NCI-H2171 (cell line): ENCODE results near the gene TIGAR.

Experiments used
- DNase-seq: peaks from one replicate; lab custom pipeline; 2025; lab: John Stamatoyannopoulos, UW

Gene TIGAR

GRCh38 chr12:4320853-4321701, at the start of gene TIGAR:
TIGAR (plus strand) TSS chr12:4321213; CDS start chr12:4321272, 59 bp downstream.
- DNase-seq = peak; percentile 100

GRCh38 chr12:4271717-4272423, 49.1 kb upstream of the TIGAR start:
- no peak for DNase-seq

DNA sequence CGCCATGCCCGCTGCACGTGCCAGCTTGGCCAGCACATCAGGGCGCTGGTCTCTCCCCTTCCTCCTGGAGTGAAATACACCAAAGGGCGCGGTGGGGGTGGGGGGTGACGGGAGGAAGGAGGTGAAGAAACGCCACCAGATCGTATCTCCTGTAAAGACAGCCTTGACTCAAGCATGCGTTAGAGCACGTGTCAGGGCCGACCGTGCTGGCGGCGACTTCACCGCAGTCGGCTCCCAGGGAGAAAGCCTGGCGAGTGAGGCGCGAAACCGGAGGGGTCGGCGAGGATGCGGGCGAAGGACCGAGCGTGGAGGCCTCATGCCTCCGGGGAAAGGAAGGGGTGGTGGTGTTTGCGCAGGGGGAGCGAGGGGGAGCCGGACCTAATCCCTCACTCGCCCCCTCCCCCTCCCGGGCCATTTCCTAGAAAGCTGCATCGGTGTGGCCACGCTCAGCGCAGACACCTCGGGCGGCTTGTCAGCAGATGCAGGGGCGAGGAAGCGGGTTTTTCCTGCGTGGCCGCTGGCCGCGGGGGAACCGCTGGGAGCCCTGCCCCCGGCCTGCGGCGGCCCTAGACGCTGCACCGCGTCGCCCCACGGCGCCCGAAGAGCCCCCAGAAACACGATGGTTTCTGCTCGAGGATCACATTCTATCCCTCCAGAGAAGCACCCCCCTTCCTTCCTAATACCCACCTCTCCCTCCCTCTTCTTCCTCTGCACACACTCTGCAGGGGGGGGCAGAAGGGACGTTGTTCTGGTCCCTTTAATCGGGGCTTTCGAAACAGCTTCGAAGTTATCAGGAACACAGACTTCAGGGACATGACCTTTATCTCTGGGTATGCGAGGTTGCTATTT, 48.4 kb upstream of the TIGAR start:
- DNase-seq = no peak

GRCh38 chr12:4273273-4273651, 47.8 kb upstream of the TIGAR start:
- DNase-seq = no peak

DNA sequence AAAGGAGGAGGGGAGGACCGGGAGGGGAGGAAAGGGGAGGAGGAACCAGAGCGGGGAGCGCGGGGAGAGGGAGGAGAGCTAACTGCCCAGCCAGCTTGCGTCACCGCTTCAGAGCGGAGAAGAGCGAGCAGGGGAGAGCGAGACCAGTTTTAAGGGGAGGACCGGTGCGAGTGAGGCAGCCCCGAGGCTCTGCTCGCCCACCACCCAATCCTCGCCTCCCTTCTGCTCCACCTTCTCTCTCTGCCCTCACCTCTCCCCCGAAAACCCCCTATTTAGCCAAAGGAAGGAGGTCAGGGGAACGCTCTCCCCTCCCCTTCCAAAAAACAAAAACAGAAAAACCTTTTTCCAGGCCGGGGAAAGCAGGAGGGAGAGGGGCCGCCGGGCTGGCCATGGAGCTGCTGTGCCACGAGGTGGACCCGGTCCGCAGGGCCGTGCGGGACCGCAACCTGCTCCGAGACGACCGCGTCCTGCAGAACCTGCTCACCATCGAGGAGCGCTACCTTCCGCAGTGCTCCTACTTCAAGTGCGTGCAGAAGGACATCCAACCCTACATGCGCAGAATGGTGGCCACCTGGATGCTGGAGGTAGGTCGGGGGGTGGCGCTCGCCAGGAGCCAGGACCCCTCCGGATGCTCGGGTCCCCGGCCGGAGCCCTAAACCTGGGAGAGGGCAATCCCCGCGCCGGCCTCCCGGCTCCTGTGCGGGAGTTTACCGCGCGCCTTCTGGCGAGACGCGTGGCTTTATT, 47.2 kb upstream of the TIGAR start, which contains the start of gene CCND2:
TSS of gene CCND2 (plus strand) at position 111 of the 744 bp plus-strand sequence. CDS start at position 390, 279 bp downstream.
- no peak for DNase-seq

DNA sequence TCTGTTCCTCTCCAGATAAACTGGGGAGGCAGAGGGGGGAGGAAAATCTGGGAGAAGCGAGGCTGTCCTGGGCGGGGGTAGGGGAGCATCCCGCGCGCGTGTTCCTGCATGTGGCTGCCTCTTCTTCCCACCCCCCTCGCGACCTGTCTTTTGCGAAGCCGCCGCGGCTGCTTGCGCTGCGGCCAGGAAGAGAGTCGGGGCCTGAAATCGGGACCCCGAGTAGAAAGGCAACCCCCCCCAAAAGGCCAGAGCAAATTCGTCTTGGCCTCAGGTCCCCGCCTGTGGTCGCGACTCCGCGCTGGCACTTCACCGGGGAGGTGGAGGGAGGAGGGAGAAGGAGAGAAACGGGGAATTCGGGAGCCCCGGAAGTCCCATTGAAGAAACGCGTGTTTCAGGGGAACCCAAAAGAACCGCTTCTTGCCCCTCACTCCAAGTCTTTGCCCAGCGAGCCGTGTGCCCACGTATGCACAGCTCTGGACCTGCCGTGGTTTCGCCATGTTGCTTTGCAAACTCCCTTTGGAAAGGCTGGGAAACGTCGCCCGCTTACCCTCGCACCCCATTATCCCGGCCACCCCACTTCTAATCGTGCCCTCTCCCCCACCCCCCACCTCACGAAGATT, 46.5 kb upstream of the TIGAR start:
- DNase-seq = no peak

- DNase-seq = no peak
These were observed 45.8 kb upstream of the TIGAR start for GRCh38 chr12:4275016-4275869.

DNA sequence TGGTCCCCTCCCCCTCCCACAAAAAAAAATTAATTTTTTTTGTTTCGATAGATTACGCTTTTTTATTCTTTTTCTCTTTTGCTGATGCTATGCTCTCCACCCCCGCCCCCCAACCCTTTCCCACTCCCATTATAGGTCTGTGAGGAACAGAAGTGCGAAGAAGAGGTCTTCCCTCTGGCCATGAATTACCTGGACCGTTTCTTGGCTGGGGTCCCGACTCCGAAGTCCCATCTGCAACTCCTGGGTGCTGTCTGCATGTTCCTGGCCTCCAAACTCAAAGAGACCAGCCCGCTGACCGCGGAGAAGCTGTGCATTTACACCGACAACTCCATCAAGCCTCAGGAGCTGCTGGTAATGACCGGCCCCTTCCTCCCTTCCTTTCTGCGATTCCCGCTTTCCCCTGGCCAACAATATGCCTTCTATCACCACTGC, 45.1 kb upstream of the TIGAR start:
- DNase-seq = no peak

GRCh38 chr12:4276524-4277204, 44.3 kb upstream of the TIGAR start:
- DNase-seq = peak; percentile 97

- DNase-seq = no peak
These were observed 43.8 kb upstream of the TIGAR start for GRCh38 chr12:4277205-4277543.

- no peak for DNase-seq
These were observed 43.2 kb upstream of the TIGAR start for GRCh38 chr12:4277857-4278256.

DNA sequence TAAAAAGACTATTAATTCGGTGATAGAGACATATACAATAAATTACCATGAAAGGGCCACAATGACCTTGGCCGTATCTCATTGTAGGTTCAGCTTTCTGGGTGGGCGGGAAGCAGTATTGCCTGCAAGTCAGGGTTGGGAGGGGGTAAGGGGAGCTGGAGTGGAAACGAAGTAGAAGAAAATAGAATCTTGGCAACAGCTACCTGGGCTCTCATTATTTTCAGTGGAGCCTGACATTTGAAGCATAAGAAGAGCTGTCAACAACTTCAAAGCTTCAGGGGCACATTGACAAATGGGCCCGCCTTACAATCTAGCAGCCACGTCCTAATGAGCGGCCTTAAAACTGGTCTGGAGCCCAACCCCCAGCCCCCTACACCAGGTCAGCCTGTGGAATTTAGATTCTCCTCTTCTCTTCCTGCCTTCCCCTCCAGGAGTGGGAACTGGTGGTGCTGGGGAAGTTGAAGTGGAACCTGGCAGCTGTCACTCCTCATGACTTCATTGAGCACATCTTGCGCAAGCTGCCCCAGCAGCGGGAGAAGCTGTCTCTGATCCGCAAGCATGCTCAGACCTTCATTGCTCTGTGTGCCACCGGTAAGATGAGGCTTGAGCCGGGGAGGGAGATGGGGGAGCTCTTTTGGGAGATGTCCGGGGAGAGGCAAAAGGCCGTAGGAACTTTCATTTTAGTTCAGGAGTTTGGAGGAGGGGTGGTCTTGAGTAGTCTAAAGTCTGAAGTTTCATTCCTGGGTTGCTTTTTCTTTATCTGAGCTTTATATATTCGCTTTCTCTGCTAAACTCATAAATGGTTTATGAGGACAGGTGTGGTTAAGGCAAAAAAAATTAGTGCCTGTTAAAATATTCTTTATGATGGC, 42.5 kb upstream of the TIGAR start:
- no peak for DNase-seq

DNA sequence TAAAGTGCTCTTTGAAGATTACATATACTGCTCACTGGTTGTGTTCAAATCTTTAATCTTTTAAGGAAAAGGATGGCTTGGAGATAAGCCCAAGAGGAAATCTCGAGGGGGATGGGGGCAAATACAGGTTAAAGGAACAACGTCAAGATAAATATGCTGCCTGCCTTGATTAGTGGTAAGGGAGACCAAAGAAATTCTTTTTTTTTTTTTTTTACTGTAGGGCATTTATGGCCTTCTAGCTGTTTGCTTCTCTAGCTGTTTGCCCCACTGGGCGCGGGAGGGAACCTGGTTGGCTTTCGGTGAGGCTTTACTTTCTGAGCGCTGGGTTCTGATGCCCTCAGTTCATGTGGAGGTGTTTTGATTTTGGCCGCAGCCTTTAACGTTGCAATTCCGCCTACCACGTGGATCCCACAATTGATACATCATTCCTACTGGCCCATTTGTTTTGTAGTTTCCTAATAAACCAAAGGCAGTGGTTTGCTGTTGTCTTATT, 41.8 kb upstream of the TIGAR start:
- DNase-seq = no peak

DNA sequence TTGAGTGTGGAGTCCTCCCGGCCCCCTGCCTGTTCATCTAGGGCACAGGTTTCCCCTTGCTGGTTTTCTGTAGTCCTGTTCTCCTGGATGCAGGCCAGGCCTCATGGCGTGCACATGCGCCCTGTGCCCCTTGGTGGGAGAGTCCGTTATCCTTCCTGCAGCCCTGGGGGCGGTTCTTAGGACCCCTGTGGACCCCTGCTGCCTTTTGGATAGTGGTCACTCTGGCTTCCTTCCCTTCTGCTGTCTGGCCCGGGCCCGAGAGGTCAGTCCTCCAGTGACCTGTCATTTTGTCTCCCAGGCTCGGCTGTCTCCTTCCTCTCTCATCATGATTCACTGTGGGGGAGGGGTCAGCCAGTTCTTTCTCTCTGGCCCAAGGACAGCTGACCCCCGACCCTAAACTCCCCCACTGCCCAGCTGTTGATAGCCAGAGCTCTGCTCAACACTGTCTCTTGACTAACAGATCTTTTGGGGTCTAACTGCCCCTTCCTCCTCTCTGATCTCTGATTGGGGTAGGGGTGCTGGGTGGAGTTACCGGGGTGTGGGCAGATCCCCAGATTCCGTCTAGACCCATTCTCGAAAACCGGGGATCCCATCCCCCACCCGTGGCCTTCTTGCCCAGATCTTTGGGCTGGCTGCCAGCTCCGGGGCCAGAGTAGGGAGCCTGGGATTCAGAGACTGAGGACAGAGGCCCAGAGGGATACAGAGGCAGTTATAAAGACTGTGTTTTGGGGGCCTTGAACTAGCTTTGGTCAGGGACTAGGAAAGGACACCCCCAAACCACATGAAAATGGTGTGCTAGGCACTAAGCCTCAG, 40.5 kb upstream of the TIGAR start:
- no peak for DNase-seq

DNA sequence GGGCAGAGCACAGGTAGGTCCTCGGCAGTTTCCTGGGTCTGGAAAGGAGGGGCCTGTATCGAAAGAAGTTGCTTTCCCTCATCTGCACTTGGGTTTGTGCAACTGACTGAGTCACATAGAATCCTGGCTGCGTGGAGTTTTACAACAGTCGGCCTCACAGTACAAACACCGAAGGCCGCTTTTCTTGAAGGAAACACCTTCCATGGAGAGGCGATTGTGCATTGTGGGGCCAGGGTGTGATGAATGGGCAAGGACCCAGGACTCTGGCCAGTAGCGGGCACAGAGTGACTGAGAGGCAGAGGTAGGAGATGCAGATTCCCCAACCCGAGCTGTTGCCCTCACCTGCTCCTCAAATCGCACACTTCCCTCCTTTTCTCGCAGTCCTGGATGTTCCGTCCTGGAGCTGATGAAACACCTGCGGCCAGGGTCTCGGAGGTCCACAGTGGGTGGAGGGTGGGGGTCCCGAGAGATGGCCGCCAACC, 39.8 kb upstream of the TIGAR start:
- no peak for DNase-seq

GRCh38 chr12:4282103-4282891, 38.7 kb upstream of the TIGAR start:
- no peak for DNase-seq
